ENCODE results near the gene DRC7. TPM values are rescaled to one million over a fixed set of nuclear protein-coding genes. Genes with fewer than 3 reads are reported as not detected.

The DRC7 gene
- total and polyA plus RNA-seq, 9 of the 15 experiments (the other 6 are each of a cell fraction or from before 2014, with no cell fraction given), result 0.04 to 0.33 (median 0.12) TPM; not detected in 3

- TF ChIP-seq, protein P1, sequence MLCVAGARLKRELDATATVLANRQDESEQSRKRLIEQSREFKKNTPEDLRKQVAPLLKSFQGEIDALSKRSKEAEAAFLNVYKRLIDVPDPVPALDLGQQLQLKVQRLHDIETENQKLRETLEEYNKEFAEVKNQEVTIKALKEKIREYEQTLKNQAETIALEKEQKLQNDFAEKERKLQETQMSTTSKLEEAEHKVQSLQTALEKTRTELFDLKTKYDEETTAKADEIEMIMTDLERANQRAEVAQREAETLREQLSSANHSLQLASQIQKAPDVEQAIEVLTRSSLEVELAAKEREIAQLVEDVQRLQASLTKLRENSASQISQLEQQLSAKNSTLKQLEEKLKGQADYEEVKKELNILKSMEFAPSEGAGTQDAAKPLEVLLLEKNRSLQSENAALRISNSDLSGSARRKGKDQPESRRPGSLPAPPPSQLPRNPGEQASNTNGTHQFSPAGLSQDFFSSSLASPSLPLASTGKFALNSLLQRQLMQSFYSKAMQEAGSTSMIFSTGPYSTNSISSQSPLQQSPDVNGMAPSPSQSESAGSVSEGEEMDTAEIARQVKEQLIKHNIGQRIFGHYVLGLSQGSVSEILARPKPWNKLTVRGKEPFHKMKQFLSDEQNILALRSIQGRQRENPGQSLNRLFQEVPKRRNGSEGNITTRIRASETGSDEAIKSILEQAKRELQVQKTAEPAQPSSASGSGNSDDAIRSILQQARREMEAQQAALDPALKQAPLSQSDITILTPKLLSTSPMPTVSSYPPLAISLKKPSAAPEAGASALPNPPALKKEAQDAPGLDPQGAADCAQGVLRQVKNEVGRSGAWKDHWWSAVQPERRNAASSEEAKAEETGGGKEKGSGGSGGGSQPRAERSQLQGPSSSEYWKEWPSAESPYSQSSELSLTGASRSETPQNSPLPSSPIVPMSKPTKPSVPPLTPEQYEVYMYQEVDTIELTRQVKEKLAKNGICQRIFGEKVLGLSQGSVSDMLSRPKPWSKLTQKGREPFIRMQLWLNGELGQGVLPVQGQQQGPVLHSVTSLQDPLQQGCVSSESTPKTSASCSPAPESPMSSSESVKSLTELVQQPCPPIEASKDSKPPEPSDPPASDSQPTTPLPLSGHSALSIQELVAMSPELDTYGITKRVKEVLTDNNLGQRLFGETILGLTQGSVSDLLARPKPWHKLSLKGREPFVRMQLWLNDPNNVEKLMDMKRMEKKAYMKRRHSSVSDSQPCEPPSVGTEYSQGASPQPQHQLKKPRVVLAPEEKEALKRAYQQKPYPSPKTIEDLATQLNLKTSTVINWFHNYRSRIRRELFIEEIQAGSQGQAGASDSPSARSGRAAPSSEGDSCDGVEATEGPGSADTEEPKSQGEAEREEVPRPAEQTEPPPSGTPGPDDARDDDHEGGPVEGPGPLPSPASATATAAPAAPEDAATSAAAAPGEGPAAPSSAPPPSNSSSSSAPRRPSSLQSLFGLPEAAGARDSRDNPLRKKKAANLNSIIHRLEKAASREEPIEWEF (CRISPR knock-in tag; IDR thresholded peaks at IDR 0.05), result no peak
- TF ChIP-seq CBX3 (IDR thresholded peaks at IDR 0.05; ENCODE audit: borderline replicate concordance in 1 of 2, low read length in 2 of 2) (no peak), EGR1 (conservative IDR thresholded peaks at IDR 0.05) (peak; percentile 48), CREB3 (tag; conservative IDR thresholded peaks at IDR 0.05; ENCODE audit: low read depth) (no peak), POLR3A (IDR thresholded peaks at IDR 0.05; ENCODE audit: borderline replicate concordance, extremely low read depth, insufficient read depth, insufficient read length) (no peak), TCF7 (IDR thresholded peaks at IDR 0.05; ENCODE audit: borderline replicate concordance) (no peak), ETS2 (tag; IDR thresholded peaks at IDR 0.05; ENCODE audit: borderline replicate concordance, poor library complexity, severe bottlenecking) (no peak), ZNF12 (CRISPR knock-in tag; IDR thresholded peaks at IDR 0.05) (no peak), C11orf30 (IDR thresholded peaks at IDR 0.05; ENCODE audit: low read depth) (no peak), HDAC6 (IDR thresholded peaks at IDR 0.05; ENCODE audit: low read depth, low read length) (no peak), REST (IDR thresholded peaks at IDR 0.05; ENCODE audit: borderline replicate concordance) (no peak), REST (CRISPR knock-in tag; IDR thresholded peaks at IDR 0.05; ENCODE audit: low read depth) (no peak), PHB (CRISPR knock-in tag; IDR thresholded peaks at IDR 0.05) (no peak), POLR2AphosphoS2 (IDR thresholded peaks at IDR 0.05; ENCODE audit: low read length) (no peak)
Observed at GRCh38 chr16:57735755-57736418, 41.3 kb downstream of the DRC7 start, which contains the start of gene KATNB1 (continued).
